Mesendoderm (in vitro differentiated cells): ENCODE data around the gene TP53TG3B. TPM values are rescaled to one million over a fixed set of nuclear protein-coding genes. Genes with fewer than 3 reads are reported as not detected.

Source experiments
- small RNA-seq: library from polyadenylated mRNA; stranded (forward); fragments of <200 nt; extraction: miRNeasy Mini kit (QIAGEN cat#:217004); gene quantifications from one replicate; pipeline ENCODE3, GENCODE V24; 2013; ENCODE audit not compliant: insufficient read depth

TP53TG3B gene

Small RNA genes lying within 50 kb of the gene (small RNA-seq; reads per million reads assigned to genes)
- gene AC141257.3 (not detected), gene AC141257.4 (not detected)
